ENCODE measurements around the gene MBNL1.

DNA sequence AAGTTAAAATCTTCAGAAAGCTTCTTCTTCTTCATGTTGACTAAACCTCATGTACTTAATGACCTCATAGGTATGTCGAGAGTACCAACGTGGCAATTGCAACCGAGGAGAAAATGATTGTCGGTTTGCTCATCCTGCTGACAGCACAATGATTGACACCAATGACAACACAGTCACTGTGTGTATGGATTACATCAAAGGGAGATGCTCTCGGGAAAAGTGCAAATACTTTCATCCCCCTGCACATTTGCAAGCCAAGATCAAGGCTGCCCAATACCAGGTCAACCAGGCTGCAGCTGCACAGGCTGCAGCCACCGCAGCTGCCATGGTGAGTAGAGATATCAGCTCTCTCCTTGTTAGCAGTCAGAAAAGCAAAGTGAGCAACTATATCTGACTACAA is 176.5 kb downstream of the MBNL1 start:
- no peak for TF ChIP-seq POLR2A (IDR thresholded peaks at IDR 0.05; ENCODE audit: borderline replicate concordance, extremely low read depth, insufficient read depth, insufficient read length)
- TF ChIP-seq, protein P1, sequence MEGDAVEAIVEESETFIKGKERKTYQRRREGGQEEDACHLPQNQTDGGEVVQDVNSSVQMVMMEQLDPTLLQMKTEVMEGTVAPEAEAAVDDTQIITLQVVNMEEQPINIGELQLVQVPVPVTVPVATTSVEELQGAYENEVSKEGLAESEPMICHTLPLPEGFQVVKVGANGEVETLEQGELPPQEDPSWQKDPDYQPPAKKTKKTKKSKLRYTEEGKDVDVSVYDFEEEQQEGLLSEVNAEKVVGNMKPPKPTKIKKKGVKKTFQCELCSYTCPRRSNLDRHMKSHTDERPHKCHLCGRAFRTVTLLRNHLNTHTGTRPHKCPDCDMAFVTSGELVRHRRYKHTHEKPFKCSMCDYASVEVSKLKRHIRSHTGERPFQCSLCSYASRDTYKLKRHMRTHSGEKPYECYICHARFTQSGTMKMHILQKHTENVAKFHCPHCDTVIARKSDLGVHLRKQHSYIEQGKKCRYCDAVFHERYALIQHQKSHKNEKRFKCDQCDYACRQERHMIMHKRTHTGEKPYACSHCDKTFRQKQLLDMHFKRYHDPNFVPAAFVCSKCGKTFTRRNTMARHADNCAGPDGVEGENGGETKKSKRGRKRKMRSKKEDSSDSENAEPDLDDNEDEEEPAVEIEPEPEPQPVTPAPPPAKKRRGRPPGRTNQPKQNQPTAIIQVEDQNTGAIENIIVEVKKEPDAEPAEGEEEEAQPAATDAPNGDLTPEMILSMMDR (IDR thresholded peaks at IDR 0.05 in 2 of 3, conservative IDR thresholded peaks at IDR 0.05 in 1 of 3; ENCODE audit: borderline replicate concordance in 1 of 3, insufficient read depth in 1 of 3, low read depth in 2 of 3, low read length in 2 of 3) = no peak
- TF ChIP-seq, protein P2, sequence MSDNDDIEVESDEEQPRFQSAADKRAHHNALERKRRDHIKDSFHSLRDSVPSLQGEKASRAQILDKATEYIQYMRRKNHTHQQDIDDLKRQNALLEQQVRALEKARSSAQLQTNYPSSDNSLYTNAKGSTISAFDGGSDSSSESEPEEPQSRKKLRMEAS (IDR thresholded peaks at IDR 0.05) = no peak
- no peak for TF ChIP-seq CEBPB (IDR thresholded peaks at IDR 0.05; ENCODE audit: low read depth)
- TF ChIP-seq YY1 (IDR thresholded peaks at IDR 0.05; ENCODE audit: extremely low read depth, insufficient replicate concordance, low read depth, low read length) = no peak
- TF ChIP-seq POLR2AphosphoS5 (IDR thresholded peaks at IDR 0.05; ENCODE audit: low read depth, low read length) = no peak
- no peak for TF ChIP-seq SIN3A (IDR thresholded peaks at IDR 0.05; ENCODE audit: low read depth)
- TF ChIP-seq, protein P3, sequence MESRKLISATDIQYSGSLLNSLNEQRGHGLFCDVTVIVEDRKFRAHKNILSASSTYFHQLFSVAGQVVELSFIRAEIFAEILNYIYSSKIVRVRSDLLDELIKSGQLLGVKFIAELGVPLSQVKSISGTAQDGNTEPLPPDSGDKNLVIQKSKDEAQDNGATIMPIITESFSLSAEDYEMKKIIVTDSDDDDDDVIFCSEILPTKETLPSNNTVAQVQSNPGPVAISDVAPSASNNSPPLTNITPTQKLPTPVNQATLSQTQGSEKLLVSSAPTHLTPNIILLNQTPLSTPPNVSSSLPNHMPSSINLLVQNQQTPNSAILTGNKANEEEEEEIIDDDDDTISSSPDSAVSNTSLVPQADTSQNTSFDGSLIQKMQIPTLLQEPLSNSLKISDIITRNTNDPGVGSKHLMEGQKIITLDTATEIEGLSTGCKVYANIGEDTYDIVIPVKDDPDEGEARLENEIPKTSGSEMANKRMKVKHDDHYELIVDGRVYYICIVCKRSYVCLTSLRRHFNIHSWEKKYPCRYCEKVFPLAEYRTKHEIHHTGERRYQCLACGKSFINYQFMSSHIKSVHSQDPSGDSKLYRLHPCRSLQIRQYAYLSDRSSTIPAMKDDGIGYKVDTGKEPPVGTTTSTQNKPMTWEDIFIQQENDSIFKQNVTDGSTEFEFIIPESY (IDR thresholded peaks at IDR 0.05; ENCODE audit: extremely low read depth, insufficient replicate concordance, low read length) = no peak
- no peak for TF ChIP-seq JUND (IDR thresholded peaks at IDR 0.05)
- TF ChIP-seq ZFX (IDR thresholded peaks at IDR 0.05) = no peak
- no peak for TF ChIP-seq EZH2phosphoT487 (IDR thresholded peaks at IDR 0.05; ENCODE audit: borderline replicate concordance)
- no peak for TF ChIP-seq EZH2 (IDR thresholded peaks at IDR 0.05)
